Measurements from ENCODE around the gene DLL4. TPM values are rescaled to one million over a fixed set of nuclear protein-coding genes. Genes with fewer than 3 reads are reported as not detected.
A peak's percentile ranks its signal among the peaks of the same experiment; 100 is the strongest.

Gene DLL4
- total RNA-seq, 1 donor from 2014 or later = 33.3 TPM

DNA sequence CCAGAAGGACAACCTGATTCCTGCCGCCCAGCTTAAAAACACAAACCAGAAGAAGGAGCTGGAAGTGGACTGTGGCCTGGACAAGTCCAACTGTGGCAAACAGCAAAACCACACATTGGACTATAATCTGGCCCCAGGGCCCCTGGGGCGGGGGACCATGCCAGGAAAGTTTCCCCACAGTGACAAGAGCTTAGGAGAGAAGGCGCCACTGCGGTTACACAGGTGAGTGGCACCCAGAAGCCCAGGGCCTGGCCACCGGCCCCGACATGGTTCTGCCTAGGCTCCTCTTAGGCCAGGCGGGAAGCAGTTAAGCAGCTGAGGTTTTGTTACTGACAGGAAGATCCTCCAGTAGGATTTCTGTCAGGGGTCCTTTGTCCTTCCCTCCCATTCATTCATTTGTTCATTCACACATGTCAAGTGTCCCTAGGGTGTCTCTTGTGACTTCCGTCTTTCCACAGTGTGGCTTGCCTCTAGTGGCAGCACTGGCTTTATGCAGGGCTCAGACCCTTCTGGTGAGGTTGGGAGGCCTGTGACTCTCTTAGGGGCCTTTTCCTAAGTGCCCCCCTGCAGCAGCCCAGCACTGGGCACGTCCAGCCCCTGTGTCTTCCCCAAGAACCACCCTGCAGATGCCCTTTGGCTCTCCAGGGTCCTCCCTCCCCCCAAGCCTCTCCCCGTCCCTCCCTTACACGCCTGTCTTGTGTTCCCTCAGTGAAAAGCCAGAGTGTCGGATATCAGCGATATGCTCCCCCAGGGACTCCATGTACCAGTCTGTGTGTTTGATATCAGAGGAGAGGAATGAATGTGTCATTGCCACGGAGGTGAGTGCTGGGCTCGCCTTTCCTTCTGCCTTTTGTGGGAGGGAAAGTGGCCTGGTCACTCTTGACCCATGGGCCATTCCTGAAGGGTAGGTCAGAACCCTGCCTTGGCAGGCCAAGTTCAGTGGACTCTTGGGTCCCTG, 7.8 kb downstream of the DLL4 start:
- intact Hi-C loops (cut with DNase I) = no loop called here
- no peak for DNase-seq (ENCODE audit: low spot score)
- ATAC-seq = no peak

DNA sequence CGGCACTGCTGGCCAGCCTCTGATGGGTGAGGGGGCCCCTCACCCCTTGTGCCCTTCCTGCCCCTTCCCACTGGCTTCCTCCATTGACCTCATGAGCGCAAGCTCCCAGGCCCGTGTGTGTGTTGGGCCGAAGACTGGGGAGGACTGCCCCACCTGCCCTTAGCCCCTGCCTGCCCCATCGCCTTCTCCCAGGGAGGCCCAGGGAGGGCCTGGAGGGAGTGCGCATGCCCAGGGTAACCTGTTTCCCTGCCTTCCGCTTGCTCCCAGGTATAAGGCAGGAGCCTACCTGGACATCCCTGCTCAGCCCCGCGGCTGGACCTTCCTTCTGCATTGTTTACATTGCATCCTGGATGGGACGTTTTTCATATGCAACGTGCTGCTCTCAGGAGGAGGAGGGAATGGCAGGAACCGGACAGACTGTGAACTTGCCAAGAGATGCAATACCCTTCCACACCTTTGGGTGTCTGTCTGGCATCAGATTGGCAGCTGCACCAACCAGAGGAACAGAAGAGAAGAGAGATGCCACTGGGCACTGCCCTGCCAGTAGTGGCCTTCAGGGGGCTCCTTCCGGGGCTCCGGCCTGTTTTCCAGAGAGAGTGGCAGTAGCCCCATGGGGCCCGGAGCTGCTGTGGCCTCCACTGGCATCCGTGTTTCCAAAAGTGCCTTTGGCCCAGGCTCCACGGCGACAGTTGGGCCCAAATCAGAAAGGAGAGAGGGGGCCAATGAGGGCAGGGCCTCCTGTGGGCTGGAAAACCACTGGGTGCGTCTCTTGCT, 8.8 kb downstream of the DLL4 start:
- ATAC-seq (no peak), DNase-seq (ENCODE audit: low spot score) (no peak)
- intact Hi-C loops (cut with DNase I) = no loop called here

DNA sequence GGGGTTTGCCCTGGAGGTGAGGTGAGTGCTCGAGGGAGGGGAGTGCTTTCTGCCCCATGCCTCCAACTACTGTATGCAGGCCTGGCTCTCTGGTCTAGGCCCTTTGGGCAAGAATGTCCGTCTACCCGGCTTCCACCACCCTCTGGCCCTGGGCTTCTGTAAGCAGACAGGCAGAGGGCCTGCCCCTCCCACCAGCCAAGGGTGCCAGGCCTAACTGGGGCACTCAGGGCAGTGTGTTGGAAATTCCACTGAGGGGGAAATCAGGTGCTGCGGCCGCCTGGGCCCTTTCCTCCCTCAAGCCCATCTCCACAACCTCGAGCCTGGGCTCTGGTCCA, 9.4 kb downstream of the DLL4 start:
- ATAC-seq (no peak), DNase-seq (ENCODE audit: low spot score) (no peak)
- intact Hi-C loops (cut with DNase I) = no loop called here

DNA sequence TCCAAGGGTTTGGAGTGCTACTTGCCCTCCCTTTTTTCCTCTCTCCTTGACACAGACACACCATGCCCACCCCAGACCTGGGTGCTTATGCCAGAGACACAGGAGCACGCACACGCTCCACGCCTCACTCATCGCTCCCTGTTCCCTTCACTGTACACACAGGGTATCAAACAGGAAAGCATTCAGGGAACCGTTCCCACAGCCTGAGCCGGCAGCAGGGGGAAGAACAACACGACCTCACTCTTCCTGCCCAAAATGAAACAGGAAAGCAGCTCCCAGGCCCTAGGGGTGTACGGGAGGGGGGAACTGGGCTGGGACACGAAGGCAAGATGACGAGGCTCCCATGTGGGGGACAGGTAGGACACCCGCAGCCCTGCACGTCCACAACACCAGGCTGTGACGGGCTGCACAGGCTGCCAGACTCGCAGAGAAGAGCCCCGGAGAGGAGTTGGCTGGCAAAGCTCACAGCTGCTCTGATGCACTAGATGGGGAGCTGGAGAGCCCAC, 11.2 kb downstream of the DLL4 start:
- intact Hi-C loops (cut with DNase I) = no loop called here
- no peak for DNase-seq (ENCODE audit: low spot score)
- ATAC-seq = peak; percentile 25

DNA sequence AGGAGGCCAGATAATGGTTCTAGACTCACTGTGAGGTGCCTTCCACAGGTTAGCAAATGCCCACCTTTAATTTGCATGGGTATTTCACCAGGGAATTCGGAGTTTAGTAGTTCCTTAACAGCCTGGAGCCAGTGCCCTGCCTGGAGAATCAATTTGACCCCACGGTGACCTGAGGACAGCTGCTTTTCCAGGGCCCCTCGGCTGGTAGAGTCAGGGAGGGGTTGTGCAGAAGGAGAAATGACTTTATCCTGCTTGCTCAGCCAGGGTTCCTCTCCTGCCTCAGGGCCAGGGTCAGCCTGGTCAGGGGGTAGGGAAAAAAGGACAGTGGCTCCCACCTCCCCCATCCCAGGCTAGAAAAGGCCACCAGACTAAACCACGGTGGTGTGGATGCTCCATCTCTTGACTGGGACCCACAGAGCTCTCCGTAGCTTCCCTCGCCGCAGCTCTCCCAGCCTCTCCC, 12.0 kb downstream of the DLL4 start:
- intact Hi-C loops (cut with DNase I) = no loop called here
- no peak for DNase-seq (ENCODE audit: low spot score)
- no peak for ATAC-seq

DNA sequence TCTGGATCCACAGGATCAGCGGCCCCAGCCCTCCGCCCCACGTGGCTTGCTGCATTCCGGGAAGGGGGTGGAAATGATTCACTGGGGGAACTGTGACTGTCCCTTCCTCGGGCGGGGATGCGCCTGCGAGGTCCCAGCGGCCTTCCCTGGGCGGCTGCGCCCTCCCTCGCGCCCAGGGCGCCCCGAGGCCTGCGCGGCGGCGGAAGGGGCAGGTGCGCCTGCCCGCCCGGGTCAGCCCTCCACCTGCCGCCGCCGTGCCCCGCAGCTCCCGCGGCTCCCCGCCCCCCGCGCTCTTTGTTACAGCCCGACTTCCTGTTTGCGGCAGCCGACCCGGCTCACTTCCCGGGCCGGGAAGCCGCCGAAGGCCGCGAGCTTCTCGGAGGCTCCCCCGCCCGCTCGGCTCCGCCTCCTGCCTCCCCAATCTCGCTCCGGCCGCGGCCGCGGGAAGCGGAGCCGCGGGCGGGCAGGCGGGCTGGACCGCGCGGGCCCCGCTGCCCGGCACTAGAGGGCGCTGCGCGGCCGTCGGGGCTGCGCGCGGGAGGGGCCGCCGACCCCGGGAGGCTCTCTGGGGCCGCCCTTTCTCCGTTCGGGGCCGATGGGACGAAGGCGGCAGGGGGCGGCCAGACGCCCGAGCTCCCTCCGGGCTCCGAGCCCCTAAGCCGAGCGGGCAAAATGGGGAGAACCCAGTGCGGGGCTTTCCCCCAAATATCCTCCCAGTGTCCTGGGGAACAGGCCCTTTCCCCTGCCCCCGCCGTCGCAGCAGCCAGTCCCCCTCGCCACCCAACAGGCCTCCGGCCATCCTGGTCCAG, 12.6 kb downstream of the DLL4 start:
- intact Hi-C loops (cut with DNase I) = no loop called here
- DNase-seq (ENCODE audit: low spot score) (peak; percentile 83), ATAC-seq (peak; percentile 80)

DNA sequence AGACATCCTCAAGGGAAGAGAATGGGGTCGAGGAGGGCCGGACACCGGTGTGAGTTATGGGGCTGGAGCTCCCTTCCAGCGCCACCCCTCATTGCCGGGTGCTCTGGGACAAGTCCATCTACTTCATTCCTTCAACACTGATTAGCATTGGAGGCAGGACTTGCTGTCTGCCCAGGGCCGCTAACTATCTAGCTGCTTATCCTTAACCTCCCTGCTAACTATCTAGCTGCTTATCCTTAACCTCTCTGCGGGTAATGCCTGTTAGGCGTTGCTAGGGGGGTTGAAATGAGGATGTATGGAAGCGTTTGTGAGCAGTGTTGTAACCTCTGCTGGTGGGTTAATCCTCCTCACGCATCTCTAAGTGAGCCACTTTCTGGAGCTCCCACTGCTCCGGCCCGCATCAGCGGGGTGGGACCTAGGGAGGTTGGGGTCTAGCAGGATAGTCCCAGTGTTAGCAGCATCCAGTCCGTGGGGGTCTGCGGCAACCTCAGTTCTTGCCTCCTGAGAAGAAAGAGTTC, 13.3 kb downstream of the DLL4 start:
- DNase-seq (ENCODE audit: low spot score) = no peak
- intact Hi-C loops (cut with DNase I) = no loop called here
- ATAC-seq = peak; percentile 24

DNA sequence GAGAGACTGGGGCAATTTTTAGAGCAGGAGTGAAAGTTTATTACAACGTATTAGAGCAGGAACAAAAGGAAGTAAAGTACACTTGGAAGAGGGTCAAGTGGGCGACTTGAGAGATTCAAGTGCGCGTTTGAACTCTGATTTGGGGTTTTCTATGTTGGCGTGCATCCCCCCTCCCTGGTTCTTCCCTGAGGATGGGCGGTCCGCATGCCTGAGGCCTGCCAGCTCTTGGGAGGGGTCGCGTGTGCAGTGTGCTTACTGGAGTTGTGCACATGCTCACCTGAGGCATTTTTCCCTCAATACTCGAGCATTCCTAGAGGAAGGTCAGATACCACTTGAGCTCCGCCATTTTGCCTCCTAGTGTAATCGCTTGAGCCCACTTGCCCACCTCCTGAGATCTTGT, 13.7 kb downstream of the DLL4 start:
- ATAC-seq = no peak
- no peak for DNase-seq (ENCODE audit: low spot score)
- intact Hi-C loops (cut with DNase I) = no loop called here

DNA sequence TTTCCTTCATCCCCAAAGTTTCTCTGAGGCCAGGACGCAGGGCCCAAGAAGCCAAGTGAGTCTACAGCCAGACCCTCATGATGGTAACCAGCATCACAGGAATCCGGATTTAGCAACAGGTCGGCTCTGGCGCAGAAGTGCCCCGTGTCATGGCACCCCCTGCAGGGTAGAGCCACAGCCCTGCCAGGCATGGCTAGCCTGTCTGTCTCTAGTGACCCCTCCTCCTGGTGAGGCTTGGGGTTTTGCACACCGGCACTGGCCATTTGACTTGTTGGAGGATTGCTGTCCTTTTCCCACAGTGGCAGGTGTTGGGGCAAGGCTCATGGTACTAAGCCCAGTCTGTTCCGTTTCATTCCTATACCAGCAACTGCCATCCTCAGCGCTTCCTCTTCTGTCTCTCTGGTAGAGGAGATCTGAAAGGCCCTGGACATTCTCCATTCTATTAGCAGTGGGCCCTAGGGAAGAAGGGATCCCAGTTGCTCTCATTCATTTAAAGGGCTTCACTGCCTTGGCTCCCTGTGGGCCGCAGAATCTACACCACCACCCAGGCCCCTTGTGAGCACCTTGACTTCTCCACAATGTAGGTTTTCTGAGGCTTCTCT, 14.7 kb downstream of the DLL4 start:
- intact Hi-C loops (cut with DNase I) = no loop called here
- DNase-seq (ENCODE audit: low spot score) (no peak), ATAC-seq (no peak)

DNA sequence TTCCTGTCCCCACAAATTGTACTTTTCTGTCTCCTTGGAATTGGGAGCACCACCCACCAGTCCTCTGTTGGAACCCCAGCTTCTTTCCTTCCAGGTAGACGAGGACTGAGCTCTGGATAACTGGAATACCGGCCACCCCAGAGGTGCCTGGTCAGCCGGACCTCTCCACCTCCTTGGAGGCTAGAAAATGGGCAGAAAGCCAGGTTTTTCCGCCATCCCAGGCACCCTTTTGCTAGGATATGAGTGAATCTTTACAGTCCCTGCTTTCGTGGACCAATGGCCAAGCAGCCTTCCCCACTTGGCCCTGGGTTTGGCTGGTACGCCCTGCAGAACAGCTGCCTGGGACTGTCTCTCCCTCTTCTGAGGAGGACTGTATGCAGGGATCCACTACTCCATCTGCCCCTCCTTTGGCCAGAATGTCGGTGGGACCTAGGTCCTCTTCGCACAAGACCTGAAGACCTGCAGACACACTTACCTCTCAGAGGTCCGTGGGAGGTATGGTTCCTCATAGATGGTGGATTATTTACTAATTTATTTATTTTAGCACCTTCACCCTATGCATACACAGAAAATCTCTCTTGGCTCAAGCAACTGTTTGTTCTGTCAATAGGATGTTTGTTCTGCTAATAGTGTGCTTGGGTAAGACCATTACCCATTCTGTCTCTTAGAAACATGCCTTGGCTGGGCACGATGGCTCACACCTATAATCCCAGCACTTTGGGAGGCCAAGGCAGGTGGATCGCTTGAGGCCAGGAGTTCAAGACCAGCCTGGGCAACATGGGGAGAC, 15.6 kb downstream of the DLL4 start:
- DNase-seq (ENCODE audit: low spot score) = no peak
- intact Hi-C loops (cut with DNase I) = no loop called here

DNA sequence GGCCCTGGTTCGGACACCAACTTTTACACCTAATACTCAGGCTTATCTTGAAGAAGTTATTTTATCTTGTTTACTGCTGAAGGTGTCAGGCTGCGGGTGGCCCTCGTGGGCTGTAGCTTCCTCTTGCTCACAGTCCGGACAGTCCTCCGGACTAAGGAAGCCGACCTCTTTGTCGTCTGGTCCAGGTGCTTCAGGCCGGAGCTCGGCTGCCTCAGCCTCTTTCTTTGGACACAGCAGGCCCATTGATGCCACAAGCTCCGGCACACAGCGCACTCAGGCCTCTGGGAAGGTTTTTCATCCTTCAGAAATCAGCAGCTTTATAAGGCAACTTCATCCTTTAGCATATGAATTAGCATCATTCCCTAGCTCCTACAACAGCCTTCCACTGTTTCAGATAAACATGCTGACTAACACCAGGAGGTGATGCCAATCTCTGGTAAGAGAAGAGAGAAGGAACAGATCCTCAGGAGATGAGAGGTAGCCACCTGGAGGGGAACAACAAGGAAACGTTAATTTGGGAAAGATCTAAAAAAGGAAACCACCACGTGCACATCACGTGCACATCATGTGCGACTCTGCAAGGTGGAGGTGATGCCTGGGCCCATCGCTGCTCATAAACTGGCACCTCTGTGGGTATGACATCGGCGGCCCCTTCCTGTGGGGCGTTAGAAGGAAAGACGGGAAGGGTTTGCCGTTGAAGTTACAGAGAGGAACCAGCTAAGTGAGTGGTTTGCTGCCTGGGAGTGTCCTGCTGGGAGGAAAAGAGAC, 19.8 kb downstream of the DLL4 start:
- no peak for ATAC-seq
- intact Hi-C loops (cut with DNase I) = no loop called here
- no peak for DNase-seq (ENCODE audit: low spot score)

More for the DNA sequence above, 15.6 kb downstream of the DLL4 start:
- ATAC-seq = no peak

DNA sequence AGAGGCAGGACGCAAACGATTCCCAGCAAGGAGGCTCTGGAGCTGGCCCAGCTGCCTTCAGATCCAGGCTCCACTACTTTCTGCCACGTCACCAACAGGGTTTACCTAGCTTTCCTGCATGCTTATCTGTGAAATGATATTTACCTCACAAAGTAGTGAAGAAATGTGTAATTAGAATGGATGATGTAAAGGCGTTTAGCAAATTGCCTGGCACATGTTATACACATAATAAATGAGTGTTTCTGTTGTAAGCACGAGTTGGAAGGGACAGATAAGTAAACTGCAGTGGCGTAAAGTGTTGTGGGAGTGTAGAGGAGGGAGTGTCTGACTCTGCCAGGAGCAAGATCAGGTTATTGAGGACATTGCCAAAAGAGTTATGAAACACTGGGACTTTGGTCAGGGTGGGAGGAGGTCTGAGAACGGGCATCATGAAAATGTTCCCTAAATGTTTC, 20.6 kb downstream of the DLL4 start:
- ATAC-seq = no peak
- intact Hi-C loops (cut with DNase I) = no loop called here

DNA sequence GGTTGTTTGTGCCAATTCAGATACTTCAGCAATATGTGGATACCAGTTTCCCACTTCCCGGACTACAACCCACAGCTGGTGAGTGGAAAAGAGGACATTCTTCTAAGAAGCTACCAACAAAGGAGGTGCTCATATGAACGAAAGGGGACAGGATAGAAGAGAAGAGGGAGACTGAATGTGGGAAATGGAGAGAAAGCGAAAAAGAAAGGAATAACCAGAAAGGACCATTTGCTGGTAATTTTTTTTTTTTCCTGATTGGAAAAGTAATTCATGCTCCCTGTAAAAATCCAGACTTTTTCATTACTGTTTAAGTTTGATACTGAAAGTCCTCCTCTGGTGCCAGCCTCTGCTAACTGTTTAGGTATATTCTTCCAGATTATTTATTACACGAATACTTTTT, 22.6 kb downstream of the DLL4 start:
- no peak for ATAC-seq
- intact Hi-C loops (cut with DNase I) = no loop called here
- no peak for DNase-seq (ENCODE audit: low spot score)

More for the DNA sequence above, 20.6 kb downstream of the DLL4 start:
- DNase-seq (ENCODE audit: low spot score) = no peak

DNA sequence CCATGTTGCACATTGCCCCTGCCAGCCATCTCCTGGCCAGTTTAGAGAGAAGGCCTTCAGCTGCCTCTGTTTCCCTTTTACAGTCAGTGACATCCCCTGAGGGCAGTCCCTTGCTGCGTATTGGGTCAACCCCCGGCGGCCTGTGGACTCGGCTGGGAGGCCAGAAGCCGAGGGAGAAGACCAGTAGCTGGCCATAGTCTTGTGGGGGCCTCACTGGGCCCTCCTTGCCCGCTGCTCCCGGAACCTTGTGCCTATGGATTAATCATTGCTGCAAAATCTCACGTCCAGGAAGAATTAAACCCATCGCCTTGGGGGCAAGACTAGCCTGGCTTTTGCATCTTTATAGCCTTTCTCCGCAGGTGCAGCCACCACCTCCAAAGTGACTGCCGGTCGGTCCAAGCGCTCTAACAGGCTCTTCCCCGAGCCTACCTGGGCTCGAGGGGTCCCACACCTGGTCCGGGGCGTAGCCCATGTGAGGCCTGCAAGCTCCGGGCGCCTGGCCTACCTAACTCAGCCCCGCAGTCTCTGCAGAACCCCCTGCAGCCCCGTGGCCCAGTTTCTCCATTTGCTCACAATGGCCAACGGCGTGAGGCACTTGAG, 23.3 kb downstream of the DLL4 start:
- ATAC-seq (no peak), DNase-seq (ENCODE audit: low spot score) (no peak)
- intact Hi-C loops (cut with DNase I) = no loop called here

DNA sequence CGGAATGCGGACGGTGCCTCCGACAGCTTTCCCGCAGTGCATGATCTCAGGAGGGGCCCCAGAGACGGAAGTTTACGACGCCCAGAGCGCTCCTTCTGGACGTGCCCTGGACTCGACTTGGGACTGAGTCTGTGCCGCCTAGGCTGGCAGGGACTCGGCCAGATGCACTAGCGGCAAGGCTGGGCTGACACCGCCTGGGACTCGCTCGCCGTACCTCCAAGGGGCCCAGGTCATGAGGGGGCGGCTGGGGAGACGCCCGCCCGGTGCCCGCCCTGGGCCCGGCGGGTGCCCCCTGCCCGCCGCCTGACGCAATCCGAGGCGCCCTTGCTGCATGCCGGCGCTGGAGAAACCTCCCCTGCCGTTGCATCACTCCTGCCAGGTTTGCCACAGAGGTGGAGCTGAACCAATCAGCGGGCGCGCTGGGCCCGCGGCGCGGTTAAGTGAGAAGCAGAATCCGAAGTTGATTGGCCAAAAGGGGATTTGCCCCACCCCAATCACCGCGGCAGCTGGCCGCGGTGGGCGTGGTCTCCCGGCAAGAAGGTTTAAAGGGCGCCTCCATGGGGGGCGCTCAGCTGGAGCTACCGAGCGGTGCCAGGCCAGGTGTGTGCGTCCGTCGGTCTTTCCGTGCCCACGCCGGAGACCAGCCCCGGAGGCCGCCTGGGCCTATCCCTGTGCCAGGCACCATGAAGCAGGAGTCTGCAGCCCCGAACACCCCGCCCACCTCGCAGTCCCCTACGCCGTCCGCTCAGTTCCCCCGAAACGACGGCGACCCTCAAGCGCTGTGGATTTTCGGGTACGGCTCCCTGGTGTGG, 24.0 kb downstream of the DLL4 start, which contains the start of gene CHAC1:
Gene CHAC1 (plus strand): TSS at position 571 of the 812 bp plus-strand sequence. CDS start 113 bp downstream, at position 684.
- intact Hi-C loops (cut with DNase I) = no loop called here
- ATAC-seq (peak; percentile 95), DNase-seq (ENCODE audit: low spot score) (peak; percentile 94)

DNA sequence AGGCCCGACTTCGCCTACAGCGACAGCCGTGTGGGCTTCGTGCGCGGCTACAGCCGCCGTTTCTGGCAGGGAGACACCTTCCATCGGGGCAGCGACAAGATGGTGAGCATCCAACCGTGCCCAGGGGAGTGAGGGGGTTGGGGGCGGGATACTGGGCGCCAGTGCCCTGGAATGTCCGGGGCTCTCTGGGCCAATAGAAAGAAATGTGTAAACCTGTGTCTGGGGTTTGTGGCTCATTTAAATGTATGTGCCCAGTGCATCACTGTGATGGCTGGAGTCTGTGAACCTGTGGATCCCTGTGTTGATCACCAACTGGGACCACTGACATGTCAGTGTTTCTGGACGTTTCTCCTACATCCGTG, 24.6 kb downstream of the DLL4 start:
- intact Hi-C loops (cut with DNase I) = no loop called here
- ATAC-seq = no peak
- no peak for DNase-seq (ENCODE audit: low spot score)

All from sciatic nerve (tissue), 2 donors.